ENCODE measurements around the gene FHIT. TPM values are rescaled to one million over a fixed set of nuclear protein-coding genes. Genes with fewer than 3 reads are reported as not detected.

Gene FHIT
- total RNA-seq, 2 donors from 2014 or later = 10.4 to 15.8 TPM

GRCh38 chr3:60580809-60581208 is 670.4 kb downstream of the FHIT start:
- WGBS, 2 donors = 87 to 91% methylated on average over 5 of the region's 5 CpGs
- no peaks in the 10 kb centered on the region for H3K4me1 ChIP-seq
- H3K9me3 ChIP-seq = no peaks in the 10 kb centered on the region
- no peaks in the 10 kb centered on the region for H3K36me3 ChIP-seq (replicated peaks in 1 of 2; ENCODE audit: insufficient read depth in 1 of 2, low read depth in 2 of 2)
- ATAC-seq (no peak), DNase-seq (no peak)
- no peak overlapping the region for H3K27ac ChIP-seq
- intact Hi-C loops (cut with DNase I) = no loop called here
- no peak for TF ChIP-seq CTCF (IDR thresholded peaks at IDR 0.05)
- TF ChIP-seq POLR2A (IDR thresholded peaks at IDR 0.05) = no peak
- no peak overlapping the region for H3K4me3 ChIP-seq
- H3K27me3 ChIP-seq = no peaks in the 10 kb centered on the region

- ATAC-seq = no peak
- H3K9me3 ChIP-seq = no peaks in the 10 kb centered on the region
- H3K4me1 ChIP-seq = no peaks in the 10 kb centered on the region
- no peak overlapping the region for H3K4me3 ChIP-seq
- no peak for TF ChIP-seq CTCF (IDR thresholded peaks at IDR 0.05)
- no peak for DNase-seq
- H3K36me3 ChIP-seq (replicated peaks in 1 of 2; ENCODE audit: insufficient read depth in 1 of 2, low read depth in 2 of 2) = no peaks in the 10 kb centered on the region
- H3K27ac ChIP-seq = no peak overlapping the region
- WGBS, 2 donors = 74 to 79% methylated on average over 5 of the region's 5 CpGs
- H3K27me3 ChIP-seq = no peaks in the 10 kb centered on the region
- intact Hi-C loops (cut with DNase I) = no loop called here
These were observed 671.5 kb downstream of the FHIT start for GRCh38 chr3:60579734-60580133.

DNA sequence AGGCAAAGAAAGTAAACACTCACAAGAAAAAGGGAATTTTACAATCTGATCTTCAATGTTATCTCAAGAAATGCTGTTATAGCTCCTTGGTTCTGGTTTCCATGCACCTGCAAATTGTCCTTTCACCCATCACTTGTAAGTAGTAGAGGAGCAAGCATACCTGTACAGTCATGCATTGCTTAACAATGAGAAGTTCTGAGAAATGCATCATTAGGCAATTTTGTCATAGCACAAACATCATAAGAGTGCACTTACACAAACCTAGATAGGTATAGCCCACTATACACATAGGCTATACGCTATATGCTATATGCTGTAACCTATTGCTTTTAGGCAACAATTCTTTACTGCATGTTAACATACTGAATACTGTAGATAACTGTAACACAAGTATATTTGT is 672.3 kb downstream of the FHIT start:
- Histone ChIP-seq H3K27ac (no peak overlapping the region), H3K9me3 (no peaks in the 10 kb centered on the region), H3K27me3 (no peaks in the 10 kb centered on the region), H3K4me3 (no peak overlapping the region), H3K36me3 (replicated peaks in 1 of 2; ENCODE audit: insufficient read depth in 1 of 2, low read depth in 2 of 2) (no peaks in the 10 kb centered on the region), H3K4me1 (no peaks in the 10 kb centered on the region)
- intact Hi-C loops (cut with DNase I) = no loop called here
- 88 to 100% methylated on average over 1 of the region's 1 CpG for WGBS, 2 donors
- TF ChIP-seq POLR2A (IDR thresholded peaks at IDR 0.05) = no peak
- no peak for TF ChIP-seq CTCF (IDR thresholded peaks at IDR 0.05)
- ATAC-seq = no peak
- DNase-seq = no peak

DNA sequence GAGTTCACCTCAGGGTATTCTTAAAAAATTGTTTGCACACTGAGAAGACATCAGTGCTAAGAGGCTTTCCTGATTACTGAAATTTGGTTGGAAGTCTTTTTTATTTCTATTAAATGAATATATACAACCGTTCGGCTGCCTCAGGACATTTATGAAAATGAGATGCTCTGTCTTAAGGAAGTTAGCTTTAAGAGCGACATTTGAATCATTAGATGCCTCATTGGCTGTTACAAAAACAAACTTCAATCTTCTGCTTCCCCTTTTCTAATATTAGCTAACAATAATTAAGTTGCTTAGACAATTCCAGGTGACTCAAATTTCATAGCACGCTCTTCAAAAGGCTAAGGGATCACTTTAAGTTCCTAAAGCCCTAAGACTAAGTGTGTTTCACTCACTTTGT is 673.7 kb downstream of the FHIT start:
- intact Hi-C loops (cut with DNase I) = no loop called here
- H3K27ac ChIP-seq = no peak overlapping the region
- no peaks in the 10 kb centered on the region for H3K27me3 ChIP-seq
- no peaks in the 10 kb centered on the region for H3K9me3 ChIP-seq
- DNase-seq = no peak
- no peaks in the 10 kb centered on the region for H3K4me1 ChIP-seq
- no peak for ATAC-seq
- H3K4me3 ChIP-seq = no peak overlapping the region
- 92 to 95% methylated on average over 4 of the region's 4 CpGs for WGBS, 2 donors
- no peaks in the 10 kb centered on the region for H3K36me3 ChIP-seq (replicated peaks in 1 of 2; ENCODE audit: insufficient read depth in 1 of 2, low read depth in 2 of 2)
- TF ChIP-seq CTCF (IDR thresholded peaks at IDR 0.05) (no peak), POLR2A (IDR thresholded peaks at IDR 0.05) (no peak)

GRCh38 chr3:60575718-60576272 is 675.5 kb downstream of the FHIT start:
- no peak for TF ChIP-seq POLR2A (IDR thresholded peaks at IDR 0.05)
- no peak for TF ChIP-seq CTCF (IDR thresholded peaks at IDR 0.05)
- H3K36me3 ChIP-seq (replicated peaks in 1 of 2; ENCODE audit: insufficient read depth in 1 of 2, low read depth in 2 of 2) = no peaks in the 10 kb centered on the region
- WGBS, 2 donors = 78 to 89% methylated on average over 8 of the region's 8 CpGs
- H3K4me1 ChIP-seq = no peaks in the 10 kb centered on the region
- ATAC-seq (no peak), DNase-seq (no peak)
- no peaks in the 10 kb centered on the region for H3K27me3 ChIP-seq
- intact Hi-C loops (cut with DNase I) = no loop called here
- no peak overlapping the region for H3K27ac ChIP-seq
- no peaks in the 10 kb centered on the region for H3K9me3 ChIP-seq
- H3K4me3 ChIP-seq = no peak overlapping the region
